Fibroblast of the aortic adventitia (primary cell): ENCODE measurements around the gene SEC22C. TPM values are rescaled to one million over a fixed set of nuclear protein-coding genes. Genes with fewer than 3 reads are reported as not detected.
"Not testable (repeated sequence)": the region's sequence is repeated elsewhere in the genome, so short reads cannot be mapped to it uniquely, and the experiment has no call there.

ENCODE experiments used
- DNase-seq: peaks from one replicate; pipeline ENCODE4 v3.0.0-alpha.2; 2010; ENCODE audit warnings: low read depth
- H3K4me3 ChIP-seq: 2 replicates; pipeline ENCODE4 v1.5.1; 2011; ENCODE audit warnings: low read depth, mild to moderate bottlenecking, control low read depth, low read length, moderate library complexity
- total RNA-seq: library from RNA; depleted of rRNA; stranded (reverse); fragments of >200 nt; gene quantifications from 2 replicates; pipeline ENCODE4 v1.2.3, GENCODE V29; 2012; ENCODE audit warnings: low replicate concordance
- TF ChIP-seq, protein P1 (sequence below): IDR thresholded peaks from 2 replicates; pipeline ENCODE4 v1.5.1; 2011; ENCODE audit warnings: mild to moderate bottlenecking, low read length, control low read depth, inconsistent platforms; ENCODE audit not compliant: insufficient read depth

SEC22C gene
- total RNA-seq, 1 donor, result 71.9 TPM

DNA sequence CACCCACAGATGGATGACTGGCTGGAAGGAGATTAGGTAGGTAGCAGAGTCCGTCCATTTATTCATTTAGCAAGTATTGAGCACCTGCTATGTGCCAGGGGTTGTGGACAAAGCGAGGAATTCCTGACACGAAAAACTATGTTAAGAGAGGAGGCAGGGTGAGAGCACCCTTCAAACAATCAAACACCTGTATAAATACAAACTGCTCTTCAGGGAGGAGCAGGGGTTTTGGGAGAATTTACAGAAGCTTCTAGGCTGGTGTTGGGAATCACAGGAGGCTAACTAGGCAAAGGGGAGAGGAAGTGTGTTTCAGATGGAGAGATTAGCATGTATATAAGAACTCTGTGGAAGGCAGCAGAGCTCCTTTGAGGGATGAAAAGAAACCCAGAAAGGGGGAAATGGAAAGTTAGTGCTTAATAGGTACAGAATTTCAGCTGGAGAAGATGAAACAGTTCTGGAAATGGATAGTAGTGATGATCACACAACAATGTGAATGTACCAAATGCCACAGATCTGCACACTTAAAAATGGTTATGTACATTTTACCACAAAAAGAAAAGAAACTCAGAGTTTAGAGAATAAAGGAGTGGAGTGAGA lies 805 bp upstream of the SEC22C start:
- TF ChIP-seq, protein P1, sequence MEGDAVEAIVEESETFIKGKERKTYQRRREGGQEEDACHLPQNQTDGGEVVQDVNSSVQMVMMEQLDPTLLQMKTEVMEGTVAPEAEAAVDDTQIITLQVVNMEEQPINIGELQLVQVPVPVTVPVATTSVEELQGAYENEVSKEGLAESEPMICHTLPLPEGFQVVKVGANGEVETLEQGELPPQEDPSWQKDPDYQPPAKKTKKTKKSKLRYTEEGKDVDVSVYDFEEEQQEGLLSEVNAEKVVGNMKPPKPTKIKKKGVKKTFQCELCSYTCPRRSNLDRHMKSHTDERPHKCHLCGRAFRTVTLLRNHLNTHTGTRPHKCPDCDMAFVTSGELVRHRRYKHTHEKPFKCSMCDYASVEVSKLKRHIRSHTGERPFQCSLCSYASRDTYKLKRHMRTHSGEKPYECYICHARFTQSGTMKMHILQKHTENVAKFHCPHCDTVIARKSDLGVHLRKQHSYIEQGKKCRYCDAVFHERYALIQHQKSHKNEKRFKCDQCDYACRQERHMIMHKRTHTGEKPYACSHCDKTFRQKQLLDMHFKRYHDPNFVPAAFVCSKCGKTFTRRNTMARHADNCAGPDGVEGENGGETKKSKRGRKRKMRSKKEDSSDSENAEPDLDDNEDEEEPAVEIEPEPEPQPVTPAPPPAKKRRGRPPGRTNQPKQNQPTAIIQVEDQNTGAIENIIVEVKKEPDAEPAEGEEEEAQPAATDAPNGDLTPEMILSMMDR, result no peak
- DNase-seq, result no peak
- H3K4me3 ChIP-seq, result peak overlapping the region; percentile 82

DNA sequence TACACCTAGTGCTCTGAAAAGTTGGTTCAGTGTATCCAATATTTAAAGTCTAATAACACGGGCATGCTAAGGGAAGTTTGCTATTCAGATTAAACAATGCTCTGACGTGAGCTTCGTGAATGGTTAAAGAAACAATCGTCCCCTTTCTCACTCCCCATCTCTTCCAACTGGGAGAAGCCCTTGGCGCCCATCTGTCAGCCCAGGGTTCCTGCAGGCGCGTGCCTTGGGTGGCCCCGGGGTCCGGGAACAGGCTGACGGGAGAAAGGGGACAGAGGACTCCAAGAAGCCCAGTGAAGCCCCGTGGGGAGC lies 413 bp downstream of the SEC22C start:
- peak; percentile 31 for DNase-seq

DNA sequence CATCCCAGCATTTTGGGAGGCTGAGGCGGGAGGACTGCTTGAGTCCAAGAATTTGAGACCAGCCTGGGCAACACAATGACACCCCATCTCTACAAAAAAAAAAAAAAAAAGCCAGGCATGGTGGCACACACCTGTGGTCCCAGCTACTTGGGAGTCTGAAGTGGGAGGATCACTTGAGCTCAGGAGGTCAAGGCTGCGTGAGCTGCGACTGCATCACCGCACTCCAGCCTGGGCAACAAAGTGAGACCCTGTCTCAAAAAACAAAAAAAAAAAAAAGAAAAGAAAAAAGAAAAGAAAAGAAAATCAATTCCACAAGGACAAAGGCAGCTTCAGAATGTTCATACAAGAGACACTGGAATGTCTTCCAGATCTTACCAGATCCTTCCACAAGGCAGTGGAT lies 2.4 kb downstream of the SEC22C start:
- H3K4me3 ChIP-seq, DNase-seq: not testable (repeated sequence)

More for the DNA sequence above, 413 bp downstream of the SEC22C start:
- TF ChIP-seq, protein P1, result no peak
- peak overlapping the region; percentile 82 for H3K4me3 ChIP-seq

DNA sequence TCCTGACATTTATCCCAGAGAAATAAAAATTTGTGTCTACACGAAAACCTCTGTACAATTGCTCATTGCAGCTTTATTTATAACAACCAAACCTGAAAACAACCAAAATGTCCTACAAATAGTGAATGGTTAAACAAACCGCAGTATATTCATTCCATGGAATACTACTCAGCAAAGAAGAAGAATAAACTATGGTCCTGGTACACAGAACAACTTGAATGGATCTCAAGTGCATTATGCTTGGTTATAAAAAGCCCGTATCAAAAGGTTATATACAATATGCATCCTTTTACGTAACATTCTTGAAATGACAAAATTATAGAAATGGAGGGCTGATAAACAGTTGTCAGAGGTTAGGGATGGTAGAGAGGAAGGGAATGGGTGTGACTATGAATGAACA lies 3.7 kb downstream of the SEC22C start:
- no peak for DNase-seq
- TF ChIP-seq, protein P1, result no peak
- H3K4me3 ChIP-seq, result no peak overlapping the region

- TF ChIP-seq, protein P1, result no peak
- H3K4me3 ChIP-seq, result no peak overlapping the region
- DNase-seq, result no peak
Observed at GRCh38 chr3:42575137-42575741, 6.5 kb downstream of the SEC22C start.

DNA sequence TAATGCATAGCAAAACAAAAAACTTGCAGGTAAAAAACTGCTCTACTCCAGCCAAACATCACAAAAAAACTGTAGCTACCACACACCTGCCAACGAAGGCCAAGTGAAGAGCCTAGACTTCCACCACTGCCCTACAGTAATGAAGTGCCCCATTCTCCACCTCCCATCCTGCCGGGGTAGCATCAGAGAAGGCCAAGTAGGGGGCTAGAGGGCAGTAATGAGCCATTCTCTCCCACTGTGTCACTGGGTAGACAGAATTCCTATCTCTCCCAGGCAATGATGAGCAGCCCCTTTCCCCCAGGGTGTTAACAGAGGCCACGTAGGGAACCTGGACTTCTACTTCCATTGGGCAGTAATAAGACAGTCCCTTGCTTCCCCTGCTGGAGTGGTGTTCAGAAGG lies 9.5 kb downstream of the SEC22C start:
- H3K4me3 ChIP-seq, result no peak overlapping the region
- TF ChIP-seq, protein P1, result peak; percentile 48
- DNase-seq, result peak; percentile 24

GRCh38 chr3:42569593-42570142 lies 12.1 kb downstream of the SEC22C start:
- TF ChIP-seq, protein P1, result no peak
- no peak for DNase-seq
- no peak overlapping the region for H3K4me3 ChIP-seq
